Glutamatergic neuron (in vitro differentiated cells): ENCODE data around the gene NDUFB7. TPM values are rescaled to one million over a fixed set of nuclear protein-coding genes. Genes with fewer than 3 reads are reported as not detected.
A peak's percentile ranks its signal among the peaks of the same experiment; 100 is the strongest.

ENCODE experiments used
- DNase-seq: peaks from one replicate; pipeline ENCODE4 v3.0.0; 2022
- H3K27ac Mint-ChIP-seq: one replicate; pipeline ENCODE4 v1.8.0; 2020; ENCODE audit warnings: mild to moderate bottlenecking, mixed read lengths, inconsistent platforms; ENCODE audit not compliant: unreplicated experiment
- H3K27me3 Mint-ChIP-seq: one replicate; pipeline ENCODE4 v1.8.0; 2020; ENCODE audit warnings: mild to moderate bottlenecking, moderate library complexity, mixed read lengths, inconsistent platforms; ENCODE audit not compliant: unreplicated experiment
- H3K36me3 Mint-ChIP-seq: one replicate; pipeline ENCODE4 v1.8.0; 2020; ENCODE audit warnings: mild to moderate bottlenecking, mixed read lengths, inconsistent platforms; ENCODE audit not compliant: unreplicated experiment
- H3K4me1 Mint-ChIP-seq: one replicate; pipeline ENCODE4 v1.8.0; 2020; ENCODE audit warnings: mild to moderate bottlenecking, low read depth, mixed read lengths, inconsistent platforms; ENCODE audit not compliant: unreplicated experiment
- H3K4me3 Mint-ChIP-seq: one replicate; pipeline ENCODE4 v1.8.0; 2020; ENCODE audit warnings: mild to moderate bottlenecking, mixed read lengths, inconsistent platforms; ENCODE audit not compliant: unreplicated experiment
- H3K9me3 Mint-ChIP-seq: one replicate; pipeline ENCODE4 v1.8.0; 2020; ENCODE audit warnings: mild to moderate bottlenecking, moderate library complexity, mixed read lengths, inconsistent platforms; ENCODE audit not compliant: unreplicated experiment
- CTCF ChIP-seq: fragments of 200-600 bp; sonication (generic); IDR thresholded peaks from one replicate; pipeline ENCODE4 v1.5.0; 2021; ENCODE audit not compliant: partially characterized antibody, unreplicated experiment
- total RNA-seq: library from RNA; stranded (reverse); fragmentation: NEBNext Ultra II Directional; extraction: Animal tissue kit (Norgen Biotek cat#: 25700); gene quantifications from one replicate; pipeline ENCODE4 v1.2.1, GENCODE V29; 2021; ENCODE audit not compliant: unreplicated experiment

Gene NDUFB7
- total RNA-seq, 1 donor from 2014 or later = 145 TPM

DNA sequence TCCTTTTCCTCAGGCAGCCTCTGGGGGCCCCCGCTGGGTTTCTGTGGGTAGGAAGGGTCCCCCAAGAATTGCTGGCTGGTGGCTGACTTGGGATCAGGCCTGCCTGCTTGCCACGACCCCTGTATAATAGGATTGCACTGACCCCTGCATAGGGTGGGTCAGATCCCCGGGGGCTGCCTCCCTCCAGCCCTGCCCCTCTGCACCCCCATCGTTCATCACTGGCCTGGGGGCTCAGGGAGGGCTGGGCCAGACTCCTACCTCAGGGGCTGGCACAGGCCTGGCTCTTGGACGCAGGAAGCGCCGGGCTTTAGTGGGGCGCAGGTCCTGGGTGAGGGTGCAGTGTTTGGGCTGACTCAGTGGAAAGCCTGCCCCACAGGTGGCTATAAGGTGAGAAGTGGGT is 10.6 kb downstream of the NDUFB7 start:
- Mint-ChIP-seq H3K4me1 (peaks cover 10% of the 10 kb centered on the region), H3K36me3 (no peaks in the 10 kb centered on the region), H3K4me3 (no peak overlapping the region), H3K27me3 (peaks cover 4% of the 10 kb centered on the region), H3K27ac (no peak overlapping the region), H3K9me3 (peaks cover 2% of the 10 kb centered on the region)
- no peak for DNase-seq
- TF ChIP-seq CTCF = no peak

- no peak for DNase-seq
- Mint-ChIP-seq H3K36me3 (no peaks in the 10 kb centered on the region), H3K27ac (peak overlapping the region; percentile 72), H3K9me3 (peaks cover 2% of the 10 kb centered on the region), H3K4me1 (peaks cover 10% of the 10 kb centered on the region), H3K27me3 (peaks cover 6% of the 10 kb centered on the region), H3K4me3 (no peak overlapping the region)
- no peak for TF ChIP-seq CTCF
Observed at GRCh38 chr19:14560776-14561108, 11.1 kb downstream of the NDUFB7 start.

GRCh38 chr19:14559916-14560775 is 11.7 kb downstream of the NDUFB7 start:
- no peak for TF ChIP-seq CTCF
- Mint-ChIP-seq H3K9me3 (peaks cover 2% of the 10 kb centered on the region), H3K36me3 (no peaks in the 10 kb centered on the region), H3K27me3 (peaks cover 6% of the 10 kb centered on the region), H3K4me3 (no peak overlapping the region), H3K4me1 (peaks cover 10% of the 10 kb centered on the region), H3K27ac (peak overlapping the region; percentile 72)
- no peak for DNase-seq

DNA sequence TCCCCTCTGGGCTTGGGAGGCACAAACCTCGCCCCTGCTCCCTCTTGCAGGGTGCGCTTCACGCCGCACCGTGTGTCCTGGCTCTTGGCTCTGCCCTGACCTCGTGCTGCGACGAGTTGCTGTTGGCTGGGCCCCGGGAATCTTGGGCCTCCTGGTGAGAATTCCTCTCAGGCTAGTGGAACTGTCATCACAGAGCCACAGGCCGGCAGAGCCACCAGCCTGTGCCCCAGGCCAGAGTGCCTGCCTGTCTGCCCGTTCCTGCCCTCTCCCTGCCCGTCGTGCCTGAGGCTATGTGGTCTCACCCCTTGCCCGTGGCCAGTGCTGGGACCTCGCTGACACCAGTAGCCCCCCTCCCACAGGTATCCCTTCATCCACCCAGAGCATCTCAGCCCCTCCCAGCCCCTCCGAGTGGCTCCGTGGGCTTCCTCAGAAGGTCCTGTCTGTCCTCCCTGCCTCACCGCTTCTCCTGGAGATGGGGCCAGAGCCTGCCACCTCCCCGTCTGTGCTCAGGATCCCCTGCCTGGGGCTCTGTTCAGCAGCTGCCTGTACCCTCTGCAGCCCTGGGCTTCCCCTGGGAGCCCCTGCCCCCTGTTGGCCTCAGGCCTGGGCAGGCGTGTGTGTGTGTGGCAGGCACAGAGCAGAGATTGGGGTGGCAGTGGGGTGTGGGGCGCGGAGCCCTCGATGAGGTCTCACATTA is 13.3 kb downstream of the NDUFB7 start:
- H3K4me1 Mint-ChIP-seq = peaks cover 12% of the 10 kb centered on the region
- H3K9me3 Mint-ChIP-seq = peaks cover 4% of the 10 kb centered on the region
- peak overlapping the region; percentile 52 for H3K27ac Mint-ChIP-seq

More for the DNA sequence above, 13.3 kb downstream of the NDUFB7 start:
- H3K27me3 Mint-ChIP-seq = peaks cover 6% of the 10 kb centered on the region
- no peak for TF ChIP-seq CTCF
- DNase-seq = no peak
- H3K4me3 Mint-ChIP-seq = peak overlapping the region; percentile 30
- H3K36me3 Mint-ChIP-seq = no peaks in the 10 kb centered on the region
